Measurements from ENCODE around the gene LINC01488. TPM values are rescaled to one million over a fixed set of nuclear protein-coding genes. Genes with fewer than 3 reads are reported as not detected.

The LINC01488 gene
- total RNA-seq, 2 experiments from 2014 or later, result not detected

GRCh38 chr11:69482322-69482721, 859 bp downstream of the LINC01488 start:
- H3K4me3 ChIP-seq (ENCODE audit: low read length), result no peak overlapping the region
- Mint-ChIP-seq H3K4me1 (ENCODE audit: low read depth) (no peaks in the 10 kb centered on the region), H3K4me3 (no peak overlapping the region), H3K9me3 (no peaks in the 10 kb centered on the region), H3K36me3 (ENCODE audit: low read depth) (no peaks in the 10 kb centered on the region), H3K27ac (no peak overlapping the region), H3K27me3 (no peaks in the 10 kb centered on the region)
- DNase-seq (no peak), ATAC-seq (ENCODE audit: poor library complexity) (no peak)
- POLR2A ChIA-PET, result no interaction called here
- H3K4me1 ChIP-seq (ENCODE audit: insufficient read depth, low read length), result no peaks in the 10 kb centered on the region
- no peak overlapping the region for H3K27ac ChIP-seq (ENCODE audit: low read depth in 1 of 2, low read length in 2 of 2)
- H3K36me3 ChIP-seq (ENCODE audit: insufficient read depth, low read length), result no peaks in the 10 kb centered on the region
- H3K9me3 ChIP-seq (ENCODE audit: control insufficient read depth in 1 of 2, insufficient read depth in 1 of 2, low read length in 2 of 2), result peaks cover 4 to 17% of the 10 kb centered on the region in 2 experiments
- intact Hi-C loops (cut with DNase I, micrococcal nuclease), result no loop called here
- no peaks in the 10 kb centered on the region for H3K27me3 ChIP-seq (ENCODE audit: control insufficient read depth in 1 of 2, insufficient read depth in 2 of 2, low read length in 2 of 2)
- TF ChIP-seq, protein P1, sequence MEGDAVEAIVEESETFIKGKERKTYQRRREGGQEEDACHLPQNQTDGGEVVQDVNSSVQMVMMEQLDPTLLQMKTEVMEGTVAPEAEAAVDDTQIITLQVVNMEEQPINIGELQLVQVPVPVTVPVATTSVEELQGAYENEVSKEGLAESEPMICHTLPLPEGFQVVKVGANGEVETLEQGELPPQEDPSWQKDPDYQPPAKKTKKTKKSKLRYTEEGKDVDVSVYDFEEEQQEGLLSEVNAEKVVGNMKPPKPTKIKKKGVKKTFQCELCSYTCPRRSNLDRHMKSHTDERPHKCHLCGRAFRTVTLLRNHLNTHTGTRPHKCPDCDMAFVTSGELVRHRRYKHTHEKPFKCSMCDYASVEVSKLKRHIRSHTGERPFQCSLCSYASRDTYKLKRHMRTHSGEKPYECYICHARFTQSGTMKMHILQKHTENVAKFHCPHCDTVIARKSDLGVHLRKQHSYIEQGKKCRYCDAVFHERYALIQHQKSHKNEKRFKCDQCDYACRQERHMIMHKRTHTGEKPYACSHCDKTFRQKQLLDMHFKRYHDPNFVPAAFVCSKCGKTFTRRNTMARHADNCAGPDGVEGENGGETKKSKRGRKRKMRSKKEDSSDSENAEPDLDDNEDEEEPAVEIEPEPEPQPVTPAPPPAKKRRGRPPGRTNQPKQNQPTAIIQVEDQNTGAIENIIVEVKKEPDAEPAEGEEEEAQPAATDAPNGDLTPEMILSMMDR (IDR thresholded peaks at IDR 0.05), result no peak
- CTCF ChIA-PET, result no interaction called here

GRCh38 chr11:69483170-69483569, 1.7 kb downstream of the LINC01488 start:
- Histone ChIP-seq H3K4me3 (ENCODE audit: low read length) (no peak overlapping the region), H3K4me1 (ENCODE audit: insufficient read depth, low read length) (no peaks in the 10 kb centered on the region), H3K27me3 (ENCODE audit: control insufficient read depth in 1 of 2, insufficient read depth in 2 of 2, low read length in 2 of 2) (no peaks in the 10 kb centered on the region), H3K27ac (ENCODE audit: low read depth in 1 of 2, low read length in 2 of 2) (no peak overlapping the region), H3K9me3 (ENCODE audit: control insufficient read depth in 1 of 2, insufficient read depth in 1 of 2, low read length in 2 of 2) (peaks cover 4 to 17% of the 10 kb centered on the region in 2 experiments), H3K36me3 (ENCODE audit: insufficient read depth, low read length) (no peaks in the 10 kb centered on the region)
- Mint-ChIP-seq H3K27ac (no peak overlapping the region), H3K9me3 (no peaks in the 10 kb centered on the region), H3K27me3 (no peaks in the 10 kb centered on the region), H3K4me1 (ENCODE audit: low read depth) (no peaks in the 10 kb centered on the region), H3K4me3 (no peak overlapping the region), H3K36me3 (ENCODE audit: low read depth) (no peaks in the 10 kb centered on the region)
- intact Hi-C loops (cut with DNase I, micrococcal nuclease), result no loop called here
- CTCF ChIA-PET, result no interaction called here
- no peak for DNase-seq
- ATAC-seq (ENCODE audit: poor library complexity), result no peak
- TF ChIP-seq, protein P1 (IDR thresholded peaks at IDR 0.05), result no peak
- POLR2A ChIA-PET, result no interaction called here

DNA sequence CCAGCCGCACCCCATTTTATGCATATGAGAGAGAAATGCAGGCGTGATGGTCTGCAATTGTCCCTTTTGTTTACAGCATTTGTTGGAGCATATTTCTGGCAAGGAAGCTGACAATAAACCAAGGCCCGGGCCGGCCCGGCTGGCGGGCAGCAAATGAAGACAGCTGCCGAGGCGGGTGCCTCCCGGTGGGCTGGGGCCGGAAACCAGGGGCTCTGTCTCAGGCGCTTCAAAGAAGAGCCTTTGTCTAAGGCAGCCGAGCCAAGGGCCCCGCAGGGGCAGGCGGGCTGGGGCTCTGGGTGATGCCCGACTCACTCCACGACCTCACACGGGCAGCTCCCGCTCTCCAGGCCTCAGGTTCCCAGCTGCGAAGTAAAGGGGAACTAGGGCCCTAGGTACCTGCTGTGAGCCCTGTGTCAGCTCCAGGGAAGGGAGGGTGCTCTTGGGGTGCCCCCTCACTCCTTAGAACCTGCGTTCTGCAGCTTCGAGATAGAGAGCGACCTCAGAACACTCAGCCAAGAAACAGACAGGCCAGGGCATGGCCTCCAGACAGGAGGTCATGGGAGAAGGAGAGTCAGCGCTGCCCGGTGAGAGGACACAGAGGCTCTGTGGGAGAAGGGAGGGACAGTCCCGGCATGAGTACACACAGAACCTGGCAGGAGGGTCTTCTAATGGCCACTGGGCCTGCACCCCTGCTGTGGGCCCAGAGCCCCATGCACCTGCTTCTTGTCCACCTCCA, 2.4 kb downstream of the LINC01488 start:
- CTCF ChIA-PET, result no interaction called here
- no peak for DNase-seq
- no peak overlapping the region for H3K27ac ChIP-seq (ENCODE audit: low read depth in 1 of 2, low read length in 2 of 2)

More for the DNA sequence above, 2.4 kb downstream of the LINC01488 start:
- H3K36me3 ChIP-seq (ENCODE audit: insufficient read depth, low read length), result no peaks in the 10 kb centered on the region
- H3K9me3 ChIP-seq (ENCODE audit: control insufficient read depth in 1 of 2, insufficient read depth in 1 of 2, low read length in 2 of 2), result peaks cover 4 to 17% of the 10 kb centered on the region in 2 experiments
- H3K27me3 ChIP-seq (ENCODE audit: control insufficient read depth in 1 of 2, insufficient read depth in 2 of 2, low read length in 2 of 2), result no peaks in the 10 kb centered on the region
- no peak for ATAC-seq (ENCODE audit: poor library complexity)
- Mint-ChIP-seq H3K27ac (no peak overlapping the region), H3K4me3 (no peak overlapping the region), H3K27me3 (no peaks in the 10 kb centered on the region), H3K9me3 (no peaks in the 10 kb centered on the region), H3K36me3 (ENCODE audit: low read depth) (no peaks in the 10 kb centered on the region), H3K4me1 (ENCODE audit: low read depth) (no peaks in the 10 kb centered on the region)
- POLR2A ChIA-PET, result no interaction called here
- no peaks in the 10 kb centered on the region for H3K4me1 ChIP-seq (ENCODE audit: insufficient read depth, low read length)
- TF ChIP-seq, protein P1 (IDR thresholded peaks at IDR 0.05), result no peak
- intact Hi-C loops (cut with DNase I, micrococcal nuclease), result no loop called here
- no peak overlapping the region for H3K4me3 ChIP-seq (ENCODE audit: low read length)

Measured in CD4-positive, alpha-beta T cell (primary cell).